GM13976 (cell line): ENCODE results near the gene HAGHL.

ENCODE experiments used
- DNase-seq: peaks from one replicate; pipeline ENCODE4 v3.0.0; 2012; ENCODE audit warnings: low spot score
- in situ Hi-C: fragments of 300-500 bp; cut with MboI; formaldehyde crosslinking; loops from one replicate; pipeline ENCODE4 v1.12.0; 2022; ENCODE audit warnings: low sequenced_read_pairs, mixed read lengths, inconsistent platforms; ENCODE audit not compliant: unreplicated experiment
- TF ChIP-seq, protein P1 (sequence below): IDR thresholded peaks from 2 replicates; pipeline ENCODE4 v1.5.1; 2012; ENCODE audit warnings: borderline replicate concordance, mild to moderate bottlenecking; ENCODE audit not compliant: insufficient read depth; ENCODE audit errors: extremely low read depth, missing control alignments, control extremely low read depth

Gene HAGHL

GRCh38 chr16:732936-733335 is 6.0 kb downstream of the HAGHL start:
- TF ChIP-seq, protein P1, sequence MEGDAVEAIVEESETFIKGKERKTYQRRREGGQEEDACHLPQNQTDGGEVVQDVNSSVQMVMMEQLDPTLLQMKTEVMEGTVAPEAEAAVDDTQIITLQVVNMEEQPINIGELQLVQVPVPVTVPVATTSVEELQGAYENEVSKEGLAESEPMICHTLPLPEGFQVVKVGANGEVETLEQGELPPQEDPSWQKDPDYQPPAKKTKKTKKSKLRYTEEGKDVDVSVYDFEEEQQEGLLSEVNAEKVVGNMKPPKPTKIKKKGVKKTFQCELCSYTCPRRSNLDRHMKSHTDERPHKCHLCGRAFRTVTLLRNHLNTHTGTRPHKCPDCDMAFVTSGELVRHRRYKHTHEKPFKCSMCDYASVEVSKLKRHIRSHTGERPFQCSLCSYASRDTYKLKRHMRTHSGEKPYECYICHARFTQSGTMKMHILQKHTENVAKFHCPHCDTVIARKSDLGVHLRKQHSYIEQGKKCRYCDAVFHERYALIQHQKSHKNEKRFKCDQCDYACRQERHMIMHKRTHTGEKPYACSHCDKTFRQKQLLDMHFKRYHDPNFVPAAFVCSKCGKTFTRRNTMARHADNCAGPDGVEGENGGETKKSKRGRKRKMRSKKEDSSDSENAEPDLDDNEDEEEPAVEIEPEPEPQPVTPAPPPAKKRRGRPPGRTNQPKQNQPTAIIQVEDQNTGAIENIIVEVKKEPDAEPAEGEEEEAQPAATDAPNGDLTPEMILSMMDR = no peak
- in situ Hi-C loops = no loop called here
- no peak for DNase-seq

DNA sequence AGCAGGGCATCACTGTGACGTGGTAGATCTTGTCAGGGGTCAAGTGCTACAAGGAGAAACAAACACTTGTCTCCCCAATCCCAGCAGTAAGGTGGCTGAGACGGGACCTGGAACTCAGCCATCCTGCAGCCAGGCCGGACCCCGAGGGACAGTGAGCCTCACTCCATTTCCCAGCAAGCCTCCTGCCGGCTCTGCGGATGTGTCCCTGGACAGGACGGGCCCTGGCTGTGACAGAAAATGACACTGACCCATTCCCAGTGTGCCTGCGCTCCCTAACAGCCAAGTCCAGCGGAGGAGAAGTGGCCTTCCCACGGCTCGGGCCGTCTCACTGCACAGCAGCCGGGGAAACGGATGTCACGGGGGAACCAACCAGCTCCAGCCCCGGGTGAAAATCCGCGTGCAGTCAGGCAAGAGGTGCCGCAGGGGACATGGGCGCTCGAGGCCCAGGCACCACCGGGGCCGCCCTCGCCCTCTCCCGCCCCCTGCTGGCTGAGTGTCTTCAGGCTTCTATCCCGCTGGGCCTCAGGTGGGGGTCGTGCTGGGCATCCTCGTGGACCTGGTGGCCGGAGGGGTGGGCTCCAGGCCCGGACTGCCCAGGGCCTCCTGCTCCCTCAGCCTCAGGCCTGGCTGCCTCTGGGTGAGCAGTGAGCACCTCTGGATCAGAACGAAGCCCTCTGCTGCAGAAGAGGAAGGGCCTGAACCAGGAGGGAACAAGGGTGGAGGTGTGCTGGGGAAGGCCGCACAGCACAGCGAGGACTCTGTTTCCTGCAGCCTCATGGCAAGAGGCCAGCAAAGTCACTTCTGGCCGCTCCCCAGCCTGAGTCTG is 6.7 kb downstream of the HAGHL start:
- in situ Hi-C loops = no loop called here
- DNase-seq = no peak
- TF ChIP-seq, protein P1 = peak; percentile 12

- no peak for DNase-seq
- TF ChIP-seq, protein P1 = no peak
- in situ Hi-C loops = no loop called here
Measured at GRCh38 chr16:734208-734980, 7.5 kb downstream of the HAGHL start.

DNA sequence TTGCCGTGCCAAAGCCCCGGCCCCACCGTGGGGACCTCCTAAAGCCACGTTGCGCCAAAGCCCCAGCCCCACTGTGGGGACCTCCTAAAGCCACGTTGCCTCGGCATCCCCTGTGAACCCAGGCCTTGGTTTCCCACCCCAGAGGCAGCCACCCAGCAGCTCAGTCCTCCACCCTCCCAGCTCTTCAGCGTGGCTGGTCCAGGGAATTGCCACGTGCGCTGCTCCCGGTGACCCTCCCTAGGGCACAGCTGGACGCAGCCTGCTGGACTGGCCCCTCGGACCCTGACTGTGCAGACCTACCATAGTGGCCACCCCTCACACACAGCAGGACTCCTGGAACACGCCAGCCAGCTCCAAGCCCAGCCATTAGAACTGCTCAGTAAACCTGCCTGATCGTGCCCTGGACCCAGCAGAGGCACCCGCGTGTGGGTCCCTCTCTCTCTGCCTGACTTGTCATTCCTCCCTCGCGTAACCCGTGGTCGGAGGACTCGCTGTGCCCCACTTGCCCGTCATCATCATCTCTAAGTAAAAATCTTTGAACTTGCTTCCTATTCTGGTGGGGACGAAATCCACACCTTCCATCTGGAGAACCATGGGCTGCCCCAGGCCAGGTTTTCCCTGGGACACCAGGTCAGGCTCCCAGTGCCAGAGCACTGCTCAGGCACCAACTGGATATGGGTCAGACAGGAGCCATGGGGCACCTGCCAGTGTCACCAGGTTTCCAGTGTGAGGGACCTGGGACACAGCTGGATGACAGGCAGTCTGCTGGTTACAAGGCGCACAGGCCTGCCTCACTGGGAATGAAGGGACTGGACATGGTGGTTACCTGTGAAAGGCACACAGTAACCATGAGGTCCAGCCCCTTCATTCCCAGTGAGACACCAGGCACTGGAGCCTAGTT is 8.3 kb downstream of the HAGHL start:
- DNase-seq = no peak
- TF ChIP-seq, protein P1 = no peak
- in situ Hi-C loops = no loop called here

- in situ Hi-C loops = no loop called here
- peak; percentile 75 for DNase-seq
- TF ChIP-seq, protein P1 = no peak
Measured at GRCh38 chr16:735982-736453, 9.1 kb downstream of the HAGHL start.
